HUDEP-2 (cell line): ENCODE measurements around the gene UTP3.
"Not testable (repeated sequence)": the region's sequence is repeated elsewhere in the genome, so short reads cannot be mapped to it uniquely, and the experiment has no call there.

Experiments used
- DNase-seq, 76 experiments: peaks; one replicate each; lab custom pipeline; 2025; ENCODE audit not compliant: unreplicated experiment in 76 of 76; lab: John Stamatoyannopoulos, UW

The UTP3 gene

DNA sequence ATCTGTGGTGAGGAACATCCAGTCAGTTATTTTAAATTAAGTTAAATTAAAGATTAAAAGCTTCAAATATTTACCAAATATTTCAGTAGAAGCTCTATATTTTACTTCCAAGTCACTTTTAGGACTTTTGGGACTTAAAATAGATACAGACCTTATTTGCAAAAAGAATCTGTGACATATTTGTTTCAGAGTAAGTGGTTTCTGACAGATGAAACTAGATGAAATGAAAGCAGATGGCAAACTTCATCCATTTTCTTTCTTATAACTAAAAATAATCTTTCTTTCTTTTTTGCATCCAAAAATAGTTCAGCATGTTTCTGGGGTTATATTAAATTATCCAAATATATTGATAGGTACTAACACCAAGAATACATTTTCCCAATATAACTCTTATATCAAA lies 6.6 kb upstream of the UTP3 start:
- DNase-seq = no peak

DNA sequence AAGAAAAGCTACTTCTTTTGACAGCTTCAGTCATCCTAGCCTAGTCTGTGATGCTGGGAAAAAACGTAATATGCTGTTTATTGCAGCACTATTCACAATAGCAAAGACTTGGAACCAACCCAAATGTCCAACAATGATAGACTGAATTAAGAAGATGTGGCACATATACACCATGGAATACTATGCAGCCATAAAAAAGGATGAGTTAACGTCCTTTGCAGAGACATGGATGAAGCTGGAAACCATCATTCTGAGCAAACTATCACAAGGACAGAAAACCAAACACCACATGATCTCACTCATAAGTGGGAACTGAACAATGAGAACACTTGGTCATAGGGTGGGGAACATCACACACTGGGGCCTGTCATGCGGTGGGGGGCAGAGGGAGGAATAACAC lies 6.2 kb upstream of the UTP3 start:
- not testable (repeated sequence) for DNase-seq

DNA sequence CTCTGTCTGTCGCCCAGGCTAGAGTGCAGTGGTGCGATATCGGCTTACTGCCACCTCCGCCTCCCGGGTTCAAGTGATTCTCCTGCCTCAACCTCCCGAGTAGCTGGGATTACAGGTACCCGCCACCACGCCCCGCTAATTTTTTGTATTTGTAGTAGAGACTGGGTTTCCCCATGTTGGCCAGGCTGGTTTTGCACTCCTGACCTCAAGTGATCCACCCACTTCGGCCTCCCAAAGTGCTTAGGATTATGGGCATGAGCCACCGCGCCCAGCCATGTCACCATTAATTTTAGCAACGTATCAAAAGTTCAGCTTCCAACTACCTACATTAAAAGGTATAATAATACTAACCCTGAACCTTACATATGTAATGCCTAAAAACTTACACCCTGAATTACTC lies 940 bp upstream of the UTP3 start:
- peak in 3 of 76 experiments; percentile 3 to 36 (median 33) for DNase-seq

DNA sequence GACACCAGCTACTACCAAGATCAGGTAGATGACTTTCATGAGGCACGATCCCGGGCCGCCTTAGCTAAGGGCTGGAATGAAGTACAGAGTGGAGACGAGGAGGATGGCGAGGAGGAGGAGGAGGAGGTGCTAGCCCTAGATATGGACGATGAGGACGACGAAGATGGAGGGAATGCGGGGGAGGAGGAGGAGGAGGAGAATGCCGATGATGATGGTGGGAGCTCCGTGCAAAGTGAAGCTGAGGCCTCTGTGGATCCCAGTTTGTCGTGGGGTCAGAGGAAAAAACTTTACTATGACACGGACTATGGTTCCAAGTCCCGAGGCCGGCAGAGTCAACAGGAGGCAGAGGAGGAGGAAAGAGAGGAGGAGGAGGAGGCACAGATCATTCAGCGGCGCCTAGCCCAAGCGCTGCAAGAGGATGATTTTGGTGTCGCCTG lies 481 bp downstream of the UTP3 start:
- DNase-seq = peak in 21 of 76 experiments; percentile 2 to 41 (median 16)

DNA sequence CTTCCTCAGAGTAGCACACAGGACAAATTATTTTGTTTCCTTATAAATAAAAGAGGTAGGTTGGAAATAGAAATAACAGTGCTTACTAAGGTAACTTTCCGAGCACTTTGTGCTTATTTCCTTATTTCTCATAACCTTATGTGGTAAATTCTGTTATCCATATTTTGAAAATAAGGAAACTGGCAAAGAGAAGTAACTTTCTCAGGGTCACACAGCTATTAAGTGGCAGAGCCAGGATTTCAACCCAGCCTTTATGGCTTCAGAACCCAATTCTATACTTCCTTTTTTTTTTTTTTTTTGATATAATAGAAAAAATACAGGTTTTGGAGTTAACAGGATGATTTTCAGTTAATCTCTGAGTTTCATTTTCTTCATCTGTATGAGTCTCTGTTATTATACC lies 3.3 kb downstream of the UTP3 start:
- DNase-seq = no peak

DNA sequence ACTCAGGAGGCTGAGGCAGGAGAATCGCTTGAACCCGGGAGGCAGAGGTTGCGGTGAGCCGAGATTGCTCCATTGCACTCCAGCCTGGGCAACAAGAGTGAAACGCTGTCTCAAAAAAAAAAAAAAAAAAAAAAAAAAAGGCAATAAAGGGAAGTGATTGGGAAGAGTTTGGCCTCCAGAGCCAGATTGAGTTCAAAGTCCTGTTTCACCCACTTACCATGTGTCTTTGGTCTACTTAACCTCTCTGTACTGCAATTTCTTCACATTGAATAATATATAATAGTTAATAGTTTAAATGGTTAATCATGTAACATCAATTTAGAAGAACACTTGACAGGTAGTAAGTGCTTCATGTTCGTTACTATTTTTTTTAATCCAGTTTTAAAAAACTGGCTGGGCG lies 6.3 kb downstream of the UTP3 start:
- not testable (repeated sequence) for DNase-seq

DNA sequence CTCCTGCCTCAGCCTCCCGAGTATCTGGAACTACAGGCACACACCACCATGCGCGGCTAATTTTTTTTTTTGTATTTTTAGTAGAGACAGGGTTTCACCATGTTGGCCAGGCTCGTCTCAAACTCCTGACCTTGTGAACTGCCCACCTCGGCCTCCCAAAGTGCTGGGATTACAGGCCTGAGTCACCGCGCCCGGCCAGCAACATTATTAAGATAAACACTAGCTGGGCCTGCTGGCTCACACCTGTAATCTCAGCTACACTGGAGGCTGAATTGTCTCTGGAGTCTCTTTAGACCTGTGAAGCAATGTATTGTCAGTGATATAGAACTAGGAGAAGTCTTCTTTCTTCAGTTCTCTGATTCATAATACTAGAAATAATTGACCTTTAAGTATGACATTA lies 10.1 kb downstream of the UTP3 start:
- DNase-seq = not testable (repeated sequence)

DNA sequence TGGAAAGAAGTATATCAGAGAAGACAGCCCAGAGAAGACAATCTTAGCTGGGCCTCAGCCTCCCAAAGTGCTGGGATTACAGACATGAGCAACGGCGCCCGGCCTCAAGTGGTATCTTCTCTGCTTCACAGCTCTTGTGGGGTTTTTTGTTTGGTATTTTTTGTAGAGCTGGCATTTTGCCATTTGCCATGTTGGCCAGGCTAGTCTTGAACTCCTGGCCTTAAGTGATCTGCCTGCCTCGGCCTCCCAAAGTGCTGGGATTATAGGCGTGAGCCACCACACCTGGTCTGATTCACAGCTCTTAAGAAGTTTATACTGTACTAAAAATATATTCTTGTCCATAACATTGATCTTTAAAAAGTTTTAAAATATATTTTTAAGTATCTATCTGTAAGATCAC lies 12.4 kb downstream of the UTP3 start:
- no peak for DNase-seq

DNA sequence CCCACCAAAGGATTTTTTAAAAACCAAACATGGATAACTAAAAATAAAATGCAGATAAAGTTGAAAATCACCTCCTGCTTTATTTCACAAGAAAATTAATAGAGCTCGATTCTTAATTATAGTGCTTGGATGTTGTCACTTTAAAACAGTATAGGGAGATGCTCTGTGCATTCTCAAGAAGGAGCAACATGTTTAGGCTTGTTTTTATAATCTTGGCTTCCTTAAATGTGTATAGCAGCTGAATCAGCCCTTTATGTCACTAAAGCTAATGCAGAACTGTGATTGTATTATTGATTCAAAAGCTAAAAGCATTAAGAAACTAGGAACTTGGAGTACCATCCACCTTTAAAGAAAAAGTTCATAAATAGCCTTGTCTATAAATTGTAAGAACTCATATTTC lies 12.9 kb downstream of the UTP3 start:
- DNase-seq = no peak

DNA sequence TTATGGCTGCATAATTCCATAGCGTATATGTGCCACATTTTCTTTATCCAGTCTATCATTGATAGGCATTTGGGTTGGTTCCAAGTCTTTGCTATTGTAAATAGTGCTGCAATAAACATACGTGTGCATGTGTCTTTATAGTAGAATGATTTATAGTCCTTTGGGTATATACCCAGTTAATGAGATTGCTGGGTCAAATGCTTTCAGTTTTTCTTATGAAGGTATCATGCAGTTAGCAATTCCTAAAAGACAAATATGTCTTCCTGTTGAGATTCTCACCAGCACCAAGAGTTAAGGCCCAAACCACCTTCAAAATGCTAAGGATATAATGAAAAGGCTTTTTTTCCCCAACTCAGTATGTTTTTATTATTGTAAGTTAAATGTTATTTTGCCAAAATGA lies 14.3 kb downstream of the UTP3 start:
- DNase-seq = not testable (repeated sequence)

DNA sequence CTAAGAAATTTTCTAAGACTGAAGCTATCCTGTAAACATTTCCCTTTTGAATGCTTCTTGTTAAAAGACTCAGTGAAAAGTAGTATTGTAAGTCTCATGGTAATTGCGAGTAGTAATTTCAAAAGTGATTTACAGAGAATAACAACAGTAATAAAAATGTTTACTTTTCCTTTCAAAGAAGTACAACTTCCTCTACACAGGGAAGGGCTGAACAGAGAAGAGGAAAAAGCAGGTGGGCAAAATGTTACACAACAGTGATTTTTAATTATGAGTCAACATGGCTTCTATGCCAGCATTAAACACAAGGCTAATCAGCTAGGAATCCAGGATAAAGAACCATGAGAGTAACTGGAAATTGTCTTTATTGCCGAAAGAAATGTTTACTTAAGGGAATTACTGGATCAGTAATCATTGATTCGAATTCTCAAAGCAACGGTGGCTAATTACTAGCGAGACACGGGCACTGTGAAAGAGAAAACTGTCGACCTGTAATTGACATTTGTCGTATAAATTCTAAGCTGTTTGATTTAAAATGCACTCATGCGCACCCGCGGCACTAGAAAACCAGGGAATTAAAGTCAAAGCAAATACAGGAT lies 15.4 kb downstream of the UTP3 start:
- peak in 1 of 76 experiments; percentile 0 for DNase-seq

DNA sequence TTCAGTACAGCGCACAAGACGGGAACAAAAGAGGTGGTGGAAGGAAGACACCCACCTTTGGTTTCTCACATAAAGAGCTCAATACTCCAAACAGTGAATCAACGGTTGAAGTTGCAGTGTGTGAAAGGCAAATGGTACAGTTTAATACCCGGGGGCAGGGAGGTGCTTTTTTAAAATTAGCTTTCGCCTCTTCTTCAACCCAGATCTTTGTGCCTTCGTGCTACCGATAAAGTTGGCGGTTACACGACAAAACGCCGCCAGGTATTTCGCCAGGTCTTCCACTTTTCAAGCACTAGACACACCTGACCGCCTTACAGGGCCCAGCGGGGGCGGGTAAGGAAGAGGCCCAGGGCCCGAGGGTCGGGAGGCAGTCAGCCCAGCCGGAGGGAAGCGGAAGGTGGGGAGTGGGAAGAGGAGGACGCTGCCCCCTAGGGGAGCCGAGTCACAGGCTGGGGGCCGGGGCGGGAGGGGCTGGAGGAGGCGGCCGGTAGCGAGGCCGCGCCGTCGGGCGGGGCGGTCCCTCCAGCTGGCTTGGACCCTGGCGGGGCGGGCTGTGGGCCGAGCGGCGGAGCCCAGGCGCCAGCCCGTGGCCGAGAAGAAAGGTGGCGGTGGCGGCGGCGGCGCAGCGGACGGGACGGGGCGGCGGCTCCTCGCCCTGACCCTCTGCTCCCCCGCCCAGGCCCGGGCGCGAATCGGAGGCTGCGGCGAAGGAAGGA lies 16.0 kb downstream of the UTP3 start:
- DNase-seq = peak in 58 of 76 experiments; percentile 2 to 64 (median 38)

DNA sequence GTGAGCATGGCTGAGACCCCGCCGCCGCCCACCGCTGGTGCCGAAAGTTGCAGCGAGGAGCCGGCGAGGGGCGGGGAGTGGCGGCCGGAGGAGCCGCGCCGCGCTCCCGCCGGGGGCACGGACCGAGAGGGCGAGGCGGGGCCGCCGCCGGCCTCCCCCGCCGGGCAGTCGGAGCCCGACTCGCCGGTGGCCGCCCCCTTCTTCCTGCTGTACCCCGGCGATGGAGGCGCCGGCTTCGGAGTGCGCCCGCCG lies 16.5 kb downstream of the UTP3 start:
- DNase-seq = peak in 2 of 76 experiments; percentile 41 to 43

DNA sequence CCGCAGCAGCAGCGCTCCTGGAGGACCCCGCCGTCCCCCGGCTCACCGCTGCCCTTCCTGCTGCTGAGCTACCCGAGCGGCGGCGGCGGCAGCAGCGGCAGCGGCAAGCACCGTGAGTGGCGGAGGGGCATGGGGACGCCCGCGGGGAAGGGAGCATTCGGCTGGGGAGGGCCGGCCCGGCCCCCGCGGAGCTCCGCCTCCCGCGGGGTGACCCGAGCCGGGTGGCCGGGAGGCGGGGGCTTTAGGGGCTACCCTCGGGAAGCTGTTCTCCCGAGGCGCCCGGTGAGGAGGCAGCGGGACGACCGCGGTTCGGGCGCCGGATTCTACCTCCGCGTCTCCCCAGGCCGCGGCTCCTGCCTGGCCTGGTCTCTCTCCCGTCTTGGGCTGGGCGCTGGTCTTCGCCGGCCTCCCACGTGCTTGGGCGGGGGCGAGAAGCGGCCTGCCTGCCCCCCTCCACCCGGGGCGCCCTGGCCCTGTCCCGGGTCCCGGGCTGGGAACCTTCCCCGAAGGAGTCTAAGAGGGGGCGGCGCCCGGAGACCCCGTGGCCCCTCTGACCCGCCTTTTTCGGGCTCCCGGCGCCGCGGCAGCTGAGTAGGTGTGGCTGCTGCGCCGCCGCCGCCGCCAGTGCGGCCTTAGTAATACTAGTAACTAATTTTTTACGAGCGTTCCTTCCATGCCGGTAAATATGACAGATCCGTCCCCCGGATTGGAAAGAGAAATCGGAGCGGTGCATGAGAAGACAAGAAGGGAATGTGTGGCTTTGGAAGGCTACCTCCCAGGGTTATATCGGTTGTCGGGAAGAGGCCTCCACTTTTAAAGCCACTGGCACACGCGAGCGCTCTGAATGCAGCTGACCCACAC lies 17.1 kb downstream of the UTP3 start:
- peak in 70 of 76 experiments; percentile 4 to 74 (median 52) for DNase-seq

DNA sequence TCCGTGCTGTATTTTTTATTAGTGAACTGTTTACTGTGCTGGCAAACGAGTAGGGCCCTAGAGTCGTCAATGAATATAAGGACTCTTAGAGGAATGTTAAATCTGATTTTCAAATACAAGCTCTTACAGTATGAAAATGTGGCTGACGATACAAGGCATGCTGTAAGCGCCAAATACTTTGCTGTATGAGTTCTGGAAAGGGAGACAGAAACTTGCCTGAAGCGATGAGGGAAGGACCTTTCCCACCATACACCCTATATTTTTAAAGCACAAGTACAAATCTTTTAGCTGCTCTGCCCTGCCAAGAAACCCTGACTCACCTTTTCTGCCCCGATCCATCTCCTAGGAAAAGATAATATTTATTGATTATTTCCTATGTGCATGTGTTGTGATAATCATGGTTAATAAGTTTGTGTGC lies 17.7 kb downstream of the UTP3 start:
- DNase-seq = peak in 1 of 76 experiments; percentile 46

DNA sequence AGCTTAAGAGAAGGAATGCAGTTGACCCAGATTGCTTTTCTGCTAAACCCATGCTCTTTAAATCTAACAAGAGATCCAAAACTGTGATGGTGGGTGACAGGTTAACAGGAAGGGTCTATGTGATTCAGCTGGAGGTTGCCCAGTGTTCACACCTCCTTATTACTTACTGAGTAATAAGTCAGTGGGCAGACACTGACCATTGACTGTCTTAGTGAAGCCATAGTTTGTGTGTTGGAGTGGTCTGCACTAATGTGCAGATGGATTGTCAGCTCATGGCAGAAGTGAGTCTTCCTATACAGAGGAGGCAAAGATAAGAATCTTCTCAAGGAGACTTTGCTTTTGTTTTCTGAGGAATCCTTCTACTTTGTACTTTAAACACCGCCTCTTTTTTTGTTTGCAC lies 18.2 kb downstream of the UTP3 start:
- DNase-seq = peak in 1 of 76 experiments; percentile 5

DNA sequence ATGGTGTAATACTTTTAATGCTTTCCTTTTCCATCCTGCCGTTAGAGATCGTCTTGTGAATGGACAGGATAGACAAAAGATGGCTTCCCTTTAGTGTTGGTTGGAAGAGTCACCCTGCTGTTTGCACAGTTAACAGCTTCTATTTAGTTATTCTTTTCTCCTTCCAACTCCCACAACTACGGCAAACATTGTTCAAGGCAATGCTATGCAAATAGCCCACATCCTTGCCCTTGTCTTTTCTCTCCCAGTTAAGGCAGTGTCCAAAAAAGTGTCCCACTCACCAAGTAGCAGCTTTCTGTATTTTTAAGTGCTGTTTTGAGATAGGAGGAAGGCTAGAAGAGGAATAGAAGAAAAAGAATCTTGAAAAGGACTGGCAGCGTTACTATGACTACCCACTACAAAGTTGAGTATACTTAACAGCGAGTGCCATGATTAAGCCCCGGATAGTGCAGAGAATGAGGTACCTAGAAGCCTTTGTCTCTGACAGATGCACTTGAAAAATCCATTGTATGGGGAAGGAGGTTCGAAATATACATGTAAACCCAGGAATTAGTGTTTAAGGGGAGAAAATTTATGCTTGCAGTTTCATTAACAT lies 21.4 kb downstream of the UTP3 start:
- DNase-seq = no peak

DNA sequence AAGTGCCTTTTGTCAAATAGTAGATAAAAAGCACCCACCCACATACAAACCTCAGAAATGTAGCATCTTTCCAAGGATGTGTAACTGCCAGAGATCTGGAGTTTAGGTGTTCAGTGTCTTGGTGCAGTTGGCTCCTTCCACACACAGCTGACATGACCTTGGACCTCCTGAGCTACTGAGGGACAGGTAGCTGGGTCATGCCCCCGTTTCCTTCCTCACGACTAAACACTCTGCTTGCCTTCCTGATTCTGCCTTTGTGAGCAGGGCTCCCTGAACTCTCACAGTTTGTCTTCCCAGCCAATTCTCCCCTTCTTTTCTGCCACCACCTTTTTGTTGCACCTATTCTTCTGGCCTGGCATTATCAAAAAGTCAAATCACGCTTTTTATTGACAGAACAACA lies 23.3 kb downstream of the UTP3 start:
- no peak for DNase-seq

DNA sequence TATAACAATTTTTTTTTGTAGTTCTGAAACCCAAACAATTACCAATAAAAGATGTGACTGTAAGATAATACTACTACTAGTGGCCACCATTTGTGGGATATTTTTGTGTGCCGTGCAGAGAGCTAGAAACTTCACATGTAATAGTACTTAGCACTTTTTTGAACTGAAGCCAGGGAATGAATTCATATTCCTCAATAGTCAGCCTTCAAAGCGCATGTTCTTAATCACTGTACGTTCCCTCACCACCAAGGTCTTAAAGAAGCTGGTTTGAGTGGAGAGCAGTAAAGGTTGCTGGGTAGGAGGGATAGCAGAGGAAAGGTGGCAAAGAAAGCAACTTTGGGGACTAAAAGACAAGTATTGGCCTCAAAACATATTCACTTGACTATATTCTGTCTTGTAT lies 23.8 kb downstream of the UTP3 start:
- DNase-seq = no peak

DNA sequence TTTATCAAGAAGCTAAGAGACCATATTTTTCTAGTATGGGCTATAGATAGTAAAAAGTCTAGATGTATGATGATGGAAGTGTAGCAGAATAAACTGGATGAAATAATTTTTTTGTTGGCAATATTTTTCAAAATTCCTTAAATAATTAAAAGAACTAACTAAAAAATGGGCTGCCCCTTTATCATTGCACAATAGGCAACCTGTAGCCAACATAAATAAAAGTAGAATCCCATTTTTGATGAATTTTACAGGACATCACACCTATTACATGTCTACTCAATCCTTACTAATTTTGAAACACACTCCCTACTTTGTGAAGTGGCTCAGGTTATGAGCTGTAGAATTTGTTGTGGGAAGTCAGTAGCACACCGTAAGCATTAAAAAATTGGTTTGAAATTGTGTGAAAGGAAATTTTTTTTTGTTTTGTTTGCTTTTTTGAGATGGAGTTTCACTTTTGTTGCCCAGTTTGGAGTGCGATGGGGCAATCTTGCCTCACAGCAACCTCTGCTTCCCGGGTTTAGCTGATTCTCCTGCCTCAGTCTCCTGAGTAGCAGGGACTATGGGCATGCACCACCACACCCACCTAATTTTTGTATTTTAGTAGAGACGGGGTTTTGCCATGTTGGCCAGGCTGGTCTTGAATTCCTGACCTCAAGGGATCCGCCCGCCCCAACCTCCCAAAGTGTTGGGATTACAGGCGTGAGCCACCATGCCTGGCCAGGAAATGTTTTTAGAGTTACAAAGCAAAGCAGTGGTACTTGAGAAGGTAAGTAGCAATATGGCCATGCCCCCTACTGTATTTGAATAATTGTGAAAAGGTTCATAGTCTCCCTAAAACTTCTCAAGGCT lies 24.5 kb downstream of the UTP3 start:
- no peak for DNase-seq
